ENCODE measurements around the gene C4B.
"Not testable (repeated sequence)": the region's sequence is repeated elsewhere in the genome, so short reads cannot be mapped to it uniquely, and the experiment has no call there.

The C4B gene

GRCh38 chr6:31981744-31982143 is 32.9 kb upstream of the C4B start, which contains the start of gene C4A:
Gene C4A (plus strand): TSS chr6:31982057. CDS start chr6:31982108, 51 bp downstream.
- DNase-seq (ENCODE audit: low read depth): not testable (repeated sequence)

GRCh38 chr6:31989363-31989762 is 25.2 kb upstream of the C4B start:
- DNase-seq (ENCODE audit: low read depth): not testable (repeated sequence)

- not testable (repeated sequence) for DNase-seq (ENCODE audit: low read depth)
These were observed 20.2 kb upstream of the C4B start for GRCh38 chr6:31994421-31994820.

- not testable (repeated sequence) for DNase-seq (ENCODE audit: low read depth)
These were observed 18.2 kb upstream of the C4B start for GRCh38 chr6:31996385-31996784.

- not testable (repeated sequence) for DNase-seq (ENCODE audit: low read depth)
These were observed 11.9 kb upstream of the C4B start for GRCh38 chr6:32002546-32003268.

- not testable (repeated sequence) for DNase-seq (ENCODE audit: low read depth)
These were observed 11.3 kb upstream of the C4B start for GRCh38 chr6:32003301-32003700.

GRCh38 chr6:32004393-32004792 is 10.2 kb upstream of the C4B start:
- not testable (repeated sequence) for DNase-seq (ENCODE audit: low read depth)

- not testable (repeated sequence) for DNase-seq (ENCODE audit: low read depth)
These were observed 9.6 kb upstream of the C4B start for GRCh38 chr6:32004864-32005537.

GRCh38 chr6:32005538-32005880 is 9.1 kb upstream of the C4B start:
- not testable (repeated sequence) for DNase-seq (ENCODE audit: low read depth)

GRCh38 chr6:32005991-32006529 is 8.5 kb upstream of the C4B start:
- not testable (repeated sequence) for DNase-seq (ENCODE audit: low read depth)

- DNase-seq (ENCODE audit: low read depth): not testable (repeated sequence)
These were observed 7.5 kb upstream of the C4B start for GRCh38 chr6:32007086-32007485.

GRCh38 chr6:32008037-32008436 is 6.6 kb upstream of the C4B start:
- not testable (repeated sequence) for DNase-seq (ENCODE audit: low read depth)

- DNase-seq (ENCODE audit: low read depth): not testable (repeated sequence)
These were observed 6.0 kb upstream of the C4B start for GRCh38 chr6:32008616-32009015.

- not testable (repeated sequence) for DNase-seq (ENCODE audit: low read depth)
These were observed 5.1 kb upstream of the C4B start for GRCh38 chr6:32009537-32009936.

- not testable (repeated sequence) for DNase-seq (ENCODE audit: low read depth)
These were observed 3.6 kb upstream of the C4B start for GRCh38 chr6:32010856-32011530.

- not testable (repeated sequence) for DNase-seq (ENCODE audit: low read depth)
These were observed 1.5 kb upstream of the C4B start for GRCh38 chr6:32012941-32013617.

GRCh38 chr6:32013738-32014137 is 857 bp upstream of the C4B start:
- DNase-seq (ENCODE audit: low read depth): not testable (repeated sequence)

- DNase-seq (ENCODE audit: low read depth): not testable (repeated sequence)
These were observed 7.5 kb downstream of the C4B start for GRCh38 chr6:32022100-32022499.

GRCh38 chr6:32028631-32029030 is 14.0 kb downstream of the C4B start:
- DNase-seq (ENCODE audit: low read depth): not testable (repeated sequence)

GRCh38 chr6:32029553-32029952 is 15.0 kb downstream of the C4B start:
- not testable (repeated sequence) for DNase-seq (ENCODE audit: low read depth)

GRCh38 chr6:32035283-32036013 is 20.9 kb downstream of the C4B start:
- not testable (repeated sequence) for DNase-seq (ENCODE audit: low read depth)

Data from stimulated activated CD8-positive, alpha-beta memory T cell treated with anti-CD3 and anti-CD28 coated beads, Interleukin-15, amount 100 ng/mL, for 24 hours (primary cell).